KMS-11 (cell line): ENCODE results near the gene ANKRD34B.

ENCODE experiments used
- H2AFZ ChIP-seq: fragments of 200-600 bp; sonication (generic); 2 replicates; pipeline ENCODE4 v1.6.1; 2016; ENCODE audit warnings: antibody characterized with exemption, mixed run types, low read depth
- H3K27ac ChIP-seq: fragments of 200-600 bp; sonication (generic); 2 replicates; pipeline ENCODE4 v1.6.1; 2016; ENCODE audit warnings: mild to moderate bottlenecking, mixed run types
- H3K27me3 ChIP-seq: fragments of 200-600 bp; sonication (generic); 2 replicates; pipeline ENCODE4 v1.6.1; 2017; ENCODE audit warnings: mild to moderate bottlenecking, low read depth, mixed run types, moderate library complexity; ENCODE audit not compliant: insufficient read depth
- H3K36me3 ChIP-seq: fragments of 200-600 bp; sonication (generic); 2 replicates; pipeline ENCODE4 v1.6.1; 2017; ENCODE audit warnings: mild to moderate bottlenecking, mixed run types; ENCODE audit not compliant: insufficient read depth
- H3K4me1 ChIP-seq: fragments of 200-600 bp; sonication (generic); 2 replicates; pipeline ENCODE4 v1.6.1; 2016; ENCODE audit warnings: mild to moderate bottlenecking, low read depth, mixed run types; ENCODE audit not compliant: poor library complexity, severe bottlenecking
- H3K4me2 ChIP-seq: fragments of 200-600 bp; sonication (generic); 2 replicates; pipeline ENCODE4 v1.7.0; 2016; ENCODE audit warnings: mild to moderate bottlenecking, mixed run types
- H3K4me3 ChIP-seq: fragments of 200-600 bp; sonication (generic); IDR thresholded peaks from 2 replicates; pipeline ENCODE4 v1.6.1; 2017; ENCODE audit warnings: low read depth, low read length, mixed read lengths; ENCODE audit not compliant: insufficient read depth
- H3K79me2 ChIP-seq: fragments of 200-600 bp; sonication (generic); 2 replicates; pipeline ENCODE4 v1.6.1; 2016; ENCODE audit warnings: low read depth, mixed run types; ENCODE audit not compliant: insufficient read depth
- H3K9ac ChIP-seq: fragments of 200-600 bp; sonication (generic); 2 replicates; pipeline ENCODE4 v1.6.1; 2016; ENCODE audit warnings: mild to moderate bottlenecking, mixed run types
- H4K20me1 ChIP-seq: fragments of 200-600 bp; sonication (generic); 2 replicates; pipeline ENCODE4 v1.6.1; 2016; ENCODE audit warnings: mild to moderate bottlenecking, mixed run types; ENCODE audit not compliant: insufficient read depth
- CTCF ChIP-seq: fragments of 200-600 bp; sonication (generic); conservative IDR thresholded peaks from 2 replicates; pipeline ENCODE4 v1.6.1; 2017; ENCODE audit warnings: low read depth, mild to moderate bottlenecking, antibody characterized with exemption, low read length, moderate library complexity, mixed read lengths

Gene ANKRD34B

DNA sequence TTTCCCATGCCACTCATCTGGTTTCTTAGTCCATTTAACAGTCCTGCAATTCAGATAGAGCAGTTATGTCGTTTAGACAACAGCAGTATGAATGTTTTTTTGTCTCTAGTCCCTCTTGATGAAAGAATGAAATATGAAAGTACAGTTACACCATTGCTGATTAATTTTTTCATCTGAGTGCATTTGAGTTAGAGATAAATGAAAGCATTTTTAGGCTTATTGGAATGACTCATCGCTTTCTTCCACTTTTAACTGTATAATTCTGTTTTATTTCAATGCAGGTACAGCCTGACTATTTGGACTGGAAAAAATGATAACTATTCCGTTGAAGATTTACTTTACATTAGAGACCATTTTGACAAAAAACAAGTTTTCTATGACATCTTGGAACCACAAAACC, 28.7 kb downstream of the ANKRD34B start:
- Histone ChIP-seq H2AFZ (no peak overlapping the region), H3K4me2 (no peak overlapping the region), H3K79me2 (no peaks in the 10 kb centered on the region), H3K27ac (no peak overlapping the region), H3K27me3 (no peaks in the 10 kb centered on the region), H3K4me3 (no peak overlapping the region), H3K4me1 (no peaks in the 10 kb centered on the region), H4K20me1 (no peaks in the 10 kb centered on the region), H3K36me3 (no peaks in the 10 kb centered on the region), H3K9ac (no peak overlapping the region)
- no peak for TF ChIP-seq CTCF

DNA sequence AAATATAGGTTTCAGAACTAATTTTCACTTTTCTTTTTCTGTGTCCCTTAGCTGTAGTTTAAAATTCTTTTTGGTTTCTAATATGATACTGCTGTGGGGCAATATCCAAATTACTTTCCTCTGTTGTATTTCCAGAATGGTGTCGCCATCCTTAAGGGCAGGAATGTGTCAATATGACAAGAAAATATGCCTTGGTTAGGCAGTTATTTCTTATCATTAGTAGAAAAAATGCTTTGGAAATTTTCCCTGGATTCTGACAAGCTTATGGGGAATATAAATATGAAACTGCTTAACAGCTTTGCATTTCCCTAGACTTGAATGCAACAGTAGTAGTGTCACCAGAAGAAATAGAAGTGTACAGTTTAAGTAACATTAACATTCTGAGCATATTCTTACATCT, 29.4 kb downstream of the ANKRD34B start:
- H3K9ac ChIP-seq, result no peak overlapping the region
- no peaks in the 10 kb centered on the region for H3K27me3 ChIP-seq
- H3K36me3 ChIP-seq, result no peaks in the 10 kb centered on the region
- no peak overlapping the region for H3K27ac ChIP-seq
- no peaks in the 10 kb centered on the region for H3K79me2 ChIP-seq
- no peak for TF ChIP-seq CTCF
- no peak overlapping the region for H2AFZ ChIP-seq
- H4K20me1 ChIP-seq, result no peaks in the 10 kb centered on the region
- no peaks in the 10 kb centered on the region for H3K4me1 ChIP-seq
- H3K4me2 ChIP-seq, result no peak overlapping the region
- no peak overlapping the region for H3K4me3 ChIP-seq

GRCh38 chr5:80516826-80517225, 53.3 kb downstream of the ANKRD34B start:
- Histone ChIP-seq H3K4me2 (no peak overlapping the region), H3K27ac (no peak overlapping the region), H3K79me2 (no peaks in the 10 kb centered on the region), H4K20me1 (no peaks in the 10 kb centered on the region), H3K9ac (no peak overlapping the region), H2AFZ (no peak overlapping the region), H3K36me3 (no peaks in the 10 kb centered on the region; the same call in 1 of the 2 replicates), H3K4me1 (peaks cover 12% of the 10 kb centered on the region), H3K4me3 (no peak overlapping the region), H3K27me3 (no peaks in the 10 kb centered on the region)
- TF ChIP-seq CTCF, result no peak

DNA sequence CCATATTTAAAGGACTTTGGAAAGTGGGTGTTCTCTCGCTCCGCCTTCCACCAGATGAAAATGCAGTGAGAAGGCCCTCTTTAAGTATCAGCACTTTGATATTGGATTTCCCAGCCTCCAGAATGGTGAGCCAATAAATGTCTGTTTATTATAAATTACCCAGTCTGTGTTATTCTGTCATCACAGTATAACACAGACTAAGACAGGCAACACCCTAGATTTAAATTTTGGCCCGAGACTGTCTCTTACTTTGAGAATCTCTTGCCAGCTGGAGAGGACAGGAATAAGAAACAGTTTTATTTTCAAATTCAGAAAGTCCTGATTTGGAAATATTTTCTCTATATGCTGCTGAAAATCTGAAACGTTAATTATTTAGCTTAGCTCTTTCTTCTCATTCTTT, 60.7 kb downstream of the ANKRD34B start:
- no peaks in the 10 kb centered on the region for H3K79me2 ChIP-seq
- no peak overlapping the region for H3K27ac ChIP-seq
- no peak overlapping the region for H3K4me2 ChIP-seq

More for the DNA sequence above, 60.7 kb downstream of the ANKRD34B start:
- Histone ChIP-seq H3K4me3 (no peak overlapping the region), H4K20me1 (no peaks in the 10 kb centered on the region), H3K27me3 (no peaks in the 10 kb centered on the region), H3K36me3 (no peaks in the 10 kb centered on the region), H3K9ac (no peak overlapping the region), H2AFZ (no peak overlapping the region), H3K4me1 (no peaks in the 10 kb centered on the region)
- TF ChIP-seq CTCF, result no peak
